ENCODE results near the gene SHC4. TPM values are rescaled to one million over a fixed set of nuclear protein-coding genes. Genes with fewer than 3 reads are reported as not detected.
A peak's percentile ranks its signal among the peaks of the same experiment; 100 is the strongest.

The SHC4 gene
- total RNA-seq, 2 donors from 2014 or later, result 0.30 to 0.50 TPM

- Histone ChIP-seq H3K4me3 (no peak overlapping the region), H3K4me1 (no peaks in the 10 kb centered on the region), H3K9ac (ENCODE audit: low read depth in 2 of 2, low read length in 2 of 2) (no peak overlapping the region), H3K27ac (no peak overlapping the region), H3K27me3 (no peaks in the 10 kb centered on the region), H3K36me3 (no peaks in the 10 kb centered on the region), H3K9me3 (no peaks in the 10 kb centered on the region)
- TF ChIP-seq CTCF (IDR thresholded peaks at IDR 0.05), result no peak
- no peak for DNase-seq
- intact Hi-C loops (cut with DNase I), result no loop called here
Measured at GRCh38 chr15:48888191-48888590, 75.5 kb downstream of the SHC4 start.

GRCh38 chr15:48887144-48887543 lies 76.6 kb downstream of the SHC4 start:
- Histone ChIP-seq H3K27me3 (no peaks in the 10 kb centered on the region), H3K9me3 (no peaks in the 10 kb centered on the region), H3K4me3 (no peak overlapping the region), H3K36me3 (no peaks in the 10 kb centered on the region), H3K4me1 (no peaks in the 10 kb centered on the region), H3K9ac (ENCODE audit: low read depth in 2 of 2, low read length in 2 of 2) (no peak overlapping the region), H3K27ac (no peak overlapping the region)
- no peak for TF ChIP-seq CTCF (IDR thresholded peaks at IDR 0.05)
- DNase-seq, result no peak
- intact Hi-C loops (cut with DNase I), result no loop called here

GRCh38 chr15:48883699-48884098 lies 80.0 kb downstream of the SHC4 start:
- no peak for DNase-seq
- intact Hi-C loops (cut with DNase I), result no loop called here
- H3K9me3 ChIP-seq, result no peaks in the 10 kb centered on the region
- no peaks in the 10 kb centered on the region for H3K4me1 ChIP-seq
- H3K27ac ChIP-seq, result no peak overlapping the region
- no peak for TF ChIP-seq CTCF (IDR thresholded peaks at IDR 0.05)
- H3K9ac ChIP-seq (ENCODE audit: low read depth in 2 of 2, low read length in 2 of 2), result no peak overlapping the region
- H3K27me3 ChIP-seq, result no peaks in the 10 kb centered on the region
- H3K36me3 ChIP-seq, result no peaks in the 10 kb centered on the region
- H3K4me3 ChIP-seq, result no peak overlapping the region

GRCh38 chr15:48880070-48880634 lies 83.6 kb downstream of the SHC4 start:
- Histone ChIP-seq H3K4me3 (no peak overlapping the region), H3K9ac (ENCODE audit: low read depth in 2 of 2, low read length in 2 of 2) (no peak overlapping the region), H3K27me3 (no peaks in the 10 kb centered on the region), H3K27ac (no peak overlapping the region), H3K36me3 (no peaks in the 10 kb centered on the region), H3K9me3 (no peaks in the 10 kb centered on the region), H3K4me1 (no peaks in the 10 kb centered on the region)
- no peak for TF ChIP-seq CTCF (IDR thresholded peaks at IDR 0.05)
- DNase-seq, result no peak
- intact Hi-C loops (cut with DNase I), result no loop called here

GRCh38 chr15:48877630-48878595 lies 85.8 kb downstream of the SHC4 start, which contains the start of gene EID1:
EID1 (plus strand) TSS chr15:48878134; CDS start chr15:48878177, 43 bp downstream.
- H3K9ac ChIP-seq (ENCODE audit: low read depth in 2 of 2, low read length in 2 of 2), result peak within 1 kb of the TSS; percentile 77 to 82
- no peaks in the 10 kb centered on the region for H3K4me1 ChIP-seq
- H3K36me3 ChIP-seq, result no peaks in the 10 kb centered on the region
- peak within 1 kb of the TSS; percentile 90 for H3K4me3 ChIP-seq
- TF ChIP-seq CTCF (IDR thresholded peaks at IDR 0.05), result no peak
- no peaks in the 10 kb centered on the region for H3K9me3 ChIP-seq
- peak; percentile 93 for DNase-seq
- H3K27ac ChIP-seq, result peak within 1 kb of the TSS; percentile 79
- H3K27me3 ChIP-seq, result no peaks in the 10 kb centered on the region
- intact Hi-C loops (cut with DNase I), result no loop called here

Measured in colonic mucosa (tissue), 4 donors.